ENCODE data around the gene SPIN2A. TPM values are rescaled to one million over a fixed set of nuclear protein-coding genes. Genes with fewer than 3 reads are reported as not detected.

SPIN2A gene
- total and polyA plus RNA-seq, 2 of the 8 experiments (the other 6 are each of a cell fraction or from before 2014, with no cell fraction given), result 3.2 to 4.2 TPM

- Histone ChIP-seq H2BK12ac (ENCODE audit: low read depth, low read length) (0 out of 2 replicates have a peak overlapping the region, but pooled peaks have one; percentile 27), H3K4me1 (replicated peaks in 1 of 4; ENCODE audit: control insufficient read depth in 3 of 4, insufficient read depth in 4 of 4, low read length in 3 of 4) (peaks cover 0 to 2% (median 0%) of the 10 kb centered on the region in 4 experiments; a peak in 1 of 7 replicates), H3K9ac (replicated peaks in 1 of 4; ENCODE audit: extremely low read depth in 1 of 4, low read depth in 3 of 4, low read length in 3 of 4) (peak overlapping the region in 3 of 4 experiments; percentile 35 to 68 (median 51); a peak in 5 of 7 replicates), H3K79me2 (ENCODE audit: control insufficient read depth in 1 of 2, insufficient read depth in 2 of 2, low read length in 2 of 2) (no peaks in the 10 kb centered on the region), H3K79me1 (ENCODE audit: low read depth, low read length) (no peaks in the 10 kb centered on the region), H2BK15ac (ENCODE audit: low read length) (no peak overlapping the region), H3K4me2 (ENCODE audit: insufficient read depth in 1 of 2, low read depth in 2 of 2, low read length in 2 of 2) (peak overlapping the region; percentile 76 to 85), H2BK5ac (ENCODE audit: low read depth, low read length) (peak overlapping the region; percentile 95; the same call in 1 of the 2 replicates), H3K27me3 (replicated peaks in 1 of 4; ENCODE audit: control insufficient read depth in 3 of 4, extremely low read depth in 1 of 4, insufficient read depth in 3 of 4, low read length in 3 of 4) (no peaks in the 10 kb centered on the region), H3K27ac (ENCODE audit: low read depth, low read length) (peak overlapping the region; percentile 58; the same call in 1 of the 2 replicates), H3K4ac (replicated peaks; ENCODE audit: insufficient read length, low read depth, low read length) (no peak overlapping the region), H4K8ac (ENCODE audit: extremely low read depth, insufficient read depth, low read length) (peak overlapping the region; percentile 91; the same call in 1 of the 2 replicates), H3K23me2 (ENCODE audit: low read depth, low read length) (peaks cover 3% of the 10 kb centered on the region; the same call in 1 of the 2 replicates), H2AFZ (ENCODE audit: low read length) (peak overlapping the region; percentile 62; the same call in 1 of the 2 replicates), H3K4me3 (ENCODE audit: extremely low read depth in 1 of 4, insufficient read depth in 2 of 4, low read depth in 3 of 4, low read length in 4 of 4) (peak overlapping the region; percentile 42 to 60 (median 48)), H4K5ac (ENCODE audit: insufficient read length, low read depth, low read length) (no peak overlapping the region), H2BK20ac (ENCODE audit: low read length) (no peak overlapping the region), H3K56ac (replicated peaks; ENCODE audit: insufficient read length, low read depth, low read length) (no peak overlapping the region), H3K36me3 (ENCODE audit: control insufficient read depth in 2 of 4, insufficient read depth in 4 of 4, low read length in 3 of 4) (no peaks in the 10 kb centered on the region), H3K14ac (ENCODE audit: insufficient read length) (no peak overlapping the region), H3K23ac (ENCODE audit: insufficient read length) (no peak overlapping the region), H3K18ac (ENCODE audit: extremely low read depth, low read length) (peak overlapping the region; percentile 19; the same call in 1 of the 2 replicates), H4K20me1 (replicated peaks in 1 of 2; ENCODE audit: control insufficient read depth in 1 of 2, insufficient read depth in 2 of 2, low read length in 2 of 2) (no peaks in the 10 kb centered on the region), H3K9me3 (ENCODE audit: insufficient read depth in 2 of 2, low read depth in 1 of 2, low read length in 1 of 2) (no peaks in the 10 kb centered on the region), H2AK5ac (ENCODE audit: low read depth, low read length) (no peak overlapping the region), H4K91ac (replicated peaks; ENCODE audit: insufficient read length, low read length) (peak overlapping the region; percentile 89), H2BK120ac (replicated peaks; ENCODE audit: low read depth, low read length) (peak overlapping the region; percentile 54)
- FAIRE-seq (no peak), DNase-seq (ENCODE audit: low read depth in 1 of 2, low spot score in 2 of 2) (no peak)
- ChIA-PET POLR2A (ENCODE audit: partially characterized antibody) (interaction anchor here (0.7 kb wide), 1 partner anchor 11 kb away, joined by 3 read pairs; no protein-coding TSS in a partner anchor), CTCF (ENCODE audit: partially characterized antibody) (interaction anchor here (0.8 kb wide), 1 partner anchor 95 kb away, joined by 3 read pairs; no protein-coding TSS in a partner anchor)
- TF ChIP-seq HDAC2 (IDR thresholded peaks at IDR 0.05; ENCODE audit: borderline replicate concordance in 1 of 2, low read depth in 2 of 2, low read length in 2 of 2), result no peak
- TF ChIP-seq KDM4A (IDR thresholded peaks at IDR 0.05; ENCODE audit: low read depth, low read length, severe bottlenecking), result peak; percentile 3
- TF ChIP-seq, protein P1, sequence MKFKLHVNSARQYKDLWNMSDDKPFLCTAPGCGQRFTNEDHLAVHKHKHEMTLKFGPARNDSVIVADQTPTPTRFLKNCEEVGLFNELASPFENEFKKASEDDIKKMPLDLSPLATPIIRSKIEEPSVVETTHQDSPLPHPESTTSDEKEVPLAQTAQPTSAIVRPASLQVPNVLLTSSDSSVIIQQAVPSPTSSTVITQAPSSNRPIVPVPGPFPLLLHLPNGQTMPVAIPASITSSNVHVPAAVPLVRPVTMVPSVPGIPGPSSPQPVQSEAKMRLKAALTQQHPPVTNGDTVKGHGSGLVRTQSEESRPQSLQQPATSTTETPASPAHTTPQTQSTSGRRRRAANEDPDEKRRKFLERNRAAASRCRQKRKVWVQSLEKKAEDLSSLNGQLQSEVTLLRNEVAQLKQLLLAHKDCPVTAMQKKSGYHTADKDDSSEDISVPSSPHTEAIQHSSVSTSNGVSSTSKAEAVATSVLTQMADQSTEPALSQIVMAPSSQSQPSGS (IDR thresholded peaks at IDR 0.05; ENCODE audit: low read length), result no peak
- no peak for TF ChIP-seq BACH1 (IDR thresholded peaks at IDR 0.05; ENCODE audit: low read length)
- no peak for TF ChIP-seq BRCA1 (IDR thresholded peaks at IDR 0.05; ENCODE audit: low read depth, low read length)
- whole genome bisulfite sequencing, 2 experiments (ENCODE audit: extremely low coverage in 1 of 2, insufficient coverage in 1 of 2, insufficient read length in 1 of 2, insufficient replicate concordance in 2 of 2, low coverage in 1 of 2, low lambda C conversion rate in 2 of 2, missing lambda C conversion rate in 1 of 2), result 9% methylated on average over 1 of the region's 1 CpG; no CpG with 5 or more reads in 1 of the 2 experiments
These were observed 304 bp upstream of the SPIN2A start for GRCh38 chrX:57137501-57137900.

Data from H1 (cell line).